A549 (cell line): Measurements from ENCODE around the gene MZT2B. TPM values are rescaled to one million over a fixed set of nuclear protein-coding genes. Genes with fewer than 3 reads are reported as not detected.
A peak's percentile ranks its signal among the peaks of the same experiment; 100 is the strongest.
"Not testable (repeated sequence)": the region's sequence is repeated elsewhere in the genome, so short reads cannot be mapped to it uniquely, and the experiment has no call there.

Source experiments
- ATAC-seq, 2 experiments: fragments of 200-7000 bp in 1 of 2; fragments of >200 bp in 1 of 2; cut with Nextera tagmentation in 1 of 2; cut with Tn5 transposase in 1 of 2; 3 replicates each; pipeline versions ENCODE4 v1.8.0 to v1.9.1; 2018 to 2020; ENCODE audit warnings: mild to moderate bottlenecking in 1 of 2, moderate library complexity in 1 of 2
- CTCF ChIA-PET: fragments of 300-600 bp; sonication (Branson Sonifier 250); formaldehyde crosslinking; extraction: SDS; loops from one replicate; lab custom pipeline; 2021; ENCODE audit warnings: antibody characterized with exemption, inconsistent platforms; lab: Yijun Ruan, JAX
- POLR2A ChIA-PET: fragments of 350-600 bp; formaldehyde crosslinking; extraction: SDS; loops from one replicate; lab custom pipeline; 2021; ENCODE audit warnings: antibody characterized with exemption, inconsistent platforms; lab: Yijun Ruan, JAX
- DNase-seq, 2 experiments: peaks; one replicate each; pipeline versions ENCODE4 v3.0.0 to v3.0.0-alpha.2; 2011 to 2016; ENCODE audit warnings: low read depth in 1 of 2, low spot score in 1 of 2
- FAIRE-seq: peaks from 2 replicates; lab custom pipeline; 2011; peaks lifted over from hg19 to GRCh38; lab: Jason Lieb, UNC
- H3K27ac ChIP-seq, 2 experiments: fragments of >200 bp; sonication (Bioruptor Twin); formaldehyde crosslinking; 3 replicates each; pipeline ENCODE4 v1.5.1; 2016 to 2017
- H3K4me1 ChIP-seq: fragments of >200 bp; sonication (Bioruptor Twin); formaldehyde crosslinking; 3 replicates; pipeline ENCODE4 v1.6.1; 2016
- H3K4me2 ChIP-seq: fragments of >200 bp; sonication (Bioruptor Twin); formaldehyde crosslinking; 3 replicates; pipeline ENCODE4 v1.6.1; 2016
- H3K4me3 ChIP-seq: fragments of >200 bp; sonication (Bioruptor Twin); formaldehyde crosslinking; 3 replicates; pipeline ENCODE4 v1.5.1; 2016
- H3K9me3 ChIP-seq: fragments of >200 bp; sonication (Bioruptor Twin); formaldehyde crosslinking; 3 replicates; pipeline ENCODE4 v1.6.1; 2016
- CBX2 ChIP-seq: fragments of 200-600 bp; sonication (generic); IDR thresholded peaks from 2 replicates; pipeline ENCODE4 v1.6.1; 2016; ENCODE audit warnings: low read depth, mild to moderate bottlenecking, borderline replicate concordance
- CEBPB ChIP-seq, 2 experiments: fragments of >200 bp in 1 of 2; sonication (Bioruptor Twin) in 1 of 2; formaldehyde crosslinking in 1 of 2; IDR thresholded peaks; 2 replicates each; pipeline ENCODE4 v1.6.1; 2012 to 2016
- FOXS1 ChIP-seq: fragments of 250-450 bp; sonication (Bioruptor Pico); IDR thresholded peaks from 2 replicates; pipeline ENCODE4 v1.5.0; 2020; ENCODE audit warnings: mild to moderate bottlenecking, moderate library complexity
- GATA3 ChIP-seq: IDR thresholded peaks from 2 replicates; pipeline ENCODE4 v1.6.1; 2012; ENCODE audit warnings: borderline replicate concordance
- HES2 ChIP-seq: fragments of >200 bp; sonication (Bioruptor Twin); formaldehyde crosslinking; IDR thresholded peaks from 2 replicates; pipeline ENCODE4 v1.6.1; 2016
- HOXB13 ChIP-seq: fragments of 250-450 bp; sonication (Bioruptor Pico); IDR thresholded peaks from 2 replicates; pipeline ENCODE4 v1.5.0; 2020; ENCODE audit warnings: low read depth, mild to moderate bottlenecking, moderate library complexity
- HOXB5 ChIP-seq: fragments of 250-450 bp; sonication (Bioruptor Pico); IDR thresholded peaks from 2 replicates; pipeline ENCODE4 v1.5.0; 2020; ENCODE audit warnings: mild to moderate bottlenecking, moderate library complexity
- PHF8 ChIP-seq: fragments of 200-600 bp; sonication (generic); IDR thresholded peaks from 2 replicates; pipeline ENCODE4 v1.6.1; 2016; ENCODE audit warnings: low read depth, mild to moderate bottlenecking, antibody characterized with exemption, moderate library complexity, borderline replicate concordance
- RARB ChIP-seq: fragments of 250-450 bp; sonication (Bioruptor Pico); IDR thresholded peaks from 2 replicates; pipeline ENCODE4 v1.8.0; 2021; ENCODE audit warnings: mild to moderate bottlenecking, moderate library complexity
- SMC3 ChIP-seq: fragments of >200 bp; sonication (Bioruptor Twin); formaldehyde crosslinking; IDR thresholded peaks from 3 replicates; pipeline ENCODE4 v1.6.1; 2018; ENCODE audit warnings: inconsistent platforms
- SREBF2 ChIP-seq: fragments of 450-650 bp; IDR thresholded peaks from 2 replicates; pipeline ENCODE4 v1.6.1; 2014; ENCODE audit warnings: mild to moderate bottlenecking, moderate library complexity
- WGBS: methylation state at CpG from one replicate; pipeline ENCODE4 v1.1.6; 2017; ENCODE audit errors: missing lambda C conversion rate; 5-methylcytosine and 5-hydroxymethylcytosine counted together
- polyA plus RNA-seq, 4 experiments: library from polyadenylated mRNA; depleted of rRNA in 3 of 4; stranded (reverse); fragments of >200 nt; fragmentation: RNase III in 1 of 4; extraction: RNeasy Plus Mini Kit Qiagen cat#74134 plus additional on column Dnase treatment in 1 of 4; gene quantifications; 2 replicates in 3 of 4; 3 replicates in 1 of 4; pipeline ENCODE4 v1.2.3, GENCODE V29; 2011 to 2017
- TF ChIP-seq, protein P1 (sequence below): fragments of >200 bp; sonication (Bioruptor Twin); formaldehyde crosslinking; IDR thresholded peaks from 3 replicates; pipeline ENCODE4 v1.6.1; 2016
- TF ChIP-seq, protein P2 (sequence below): IDR thresholded peaks from 2 replicates; pipeline ENCODE4 v1.6.1; 2012; ENCODE audit warnings: low read depth, borderline replicate concordance

The MZT2B gene
- polyA plus RNA-seq, 2 of the 4 experiments (the other 2 are of a cell fraction), result 102 to 273 TPM

DNA sequence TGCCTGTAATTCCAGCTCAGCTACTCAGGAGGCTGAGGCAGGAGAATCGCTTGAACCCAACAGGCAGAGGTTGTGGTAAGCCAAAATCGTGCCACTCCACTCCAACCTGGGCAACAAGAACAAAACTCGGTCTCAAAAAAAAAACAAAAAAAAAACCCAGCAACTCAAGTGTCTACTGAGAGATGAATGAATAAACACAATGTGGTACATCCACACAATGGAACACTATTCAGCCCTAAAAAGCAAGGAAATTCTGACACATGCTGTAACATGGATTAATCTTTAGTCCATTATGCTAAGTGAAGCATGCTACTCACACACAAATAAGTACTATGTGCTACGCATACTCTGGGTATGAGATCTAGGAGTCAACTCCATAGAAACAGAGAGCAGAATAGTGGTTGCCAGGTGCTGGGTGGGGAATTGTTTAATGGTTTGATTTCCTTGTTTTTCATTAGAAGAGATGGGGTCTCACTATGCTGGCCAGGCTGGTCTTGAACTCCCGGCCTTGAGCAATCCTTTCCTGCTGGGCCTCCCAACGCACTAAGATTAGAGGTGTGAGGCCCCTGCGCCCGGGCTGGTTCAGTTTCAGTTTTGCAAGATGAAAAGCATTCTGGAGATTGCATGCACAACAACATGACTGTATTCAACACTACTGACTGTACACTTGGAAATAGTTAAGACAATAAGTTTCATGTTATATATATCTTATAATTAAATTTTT, 16.6 kb upstream of the MZT2B start:
- no peak overlapping the region for H3K27ac ChIP-seq
- no peak overlapping the region for H3K4me3 ChIP-seq
- 95% methylated on average over 8 of the region's 8 CpGs for WGBS
- POLR2A ChIA-PET, result interaction anchor here (0.7 kb wide), 1 partner anchor 16 kb away, joined by 5 read pairs; the partner anchor contains the start of gene SMPD4
- TF ChIP-seq FOXS1 (no peak), SMC3 (no peak), CBX2 (no peak), PHF8 (no peak), HES2 (no peak), SREBF2 (no peak), HOXB13 (CRISPR knock-in tag) (no peak)
- TF ChIP-seq, protein P1, sequence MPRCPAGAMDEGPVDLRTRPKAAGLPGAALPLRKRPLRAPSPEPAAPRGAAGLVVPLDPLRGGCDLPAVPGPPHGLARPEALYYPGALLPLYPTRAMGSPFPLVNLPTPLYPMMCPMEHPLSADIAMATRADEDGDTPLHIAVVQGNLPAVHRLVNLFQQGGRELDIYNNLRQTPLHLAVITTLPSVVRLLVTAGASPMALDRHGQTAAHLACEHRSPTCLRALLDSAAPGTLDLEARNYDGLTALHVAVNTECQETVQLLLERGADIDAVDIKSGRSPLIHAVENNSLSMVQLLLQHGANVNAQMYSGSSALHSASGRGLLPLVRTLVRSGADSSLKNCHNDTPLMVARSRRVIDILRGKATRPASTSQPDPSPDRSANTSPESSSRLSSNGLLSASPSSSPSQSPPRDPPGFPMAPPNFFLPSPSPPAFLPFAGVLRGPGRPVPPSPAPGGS, result no peak
- TF ChIP-seq, protein P2, sequence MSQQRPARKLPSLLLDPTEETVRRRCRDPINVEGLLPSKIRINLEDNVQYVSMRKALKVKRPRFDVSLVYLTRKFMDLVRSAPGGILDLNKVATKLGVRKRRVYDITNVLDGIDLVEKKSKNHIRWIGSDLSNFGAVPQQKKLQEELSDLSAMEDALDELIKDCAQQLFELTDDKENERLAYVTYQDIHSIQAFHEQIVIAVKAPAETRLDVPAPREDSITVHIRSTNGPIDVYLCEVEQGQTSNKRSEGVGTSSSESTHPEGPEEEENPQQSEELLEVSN, result no peak
- CTCF ChIA-PET, result interaction anchor here (0.8 kb wide), 1 partner anchor 167 kb away, joined by 3 read pairs; no protein-coding TSS in a partner anchor
- H3K4me1 ChIP-seq, result no peaks in the 10 kb centered on the region
- H3K9me3 ChIP-seq, result no peaks in the 10 kb centered on the region
- no peak for DNase-seq
- ATAC-seq, result no peak
- no peak overlapping the region for H3K4me2 ChIP-seq
- no peak for FAIRE-seq

- CTCF ChIA-PET, result interaction anchor here (1.0 to 1.6 kb wide), 2 partner anchors 15 to 166 kb away, joined by 3 to 4 read pairs; partner anchors contain the start of gene SMPD4
- FAIRE-seq, H3K9me3 ChIP-seq, H3K4me2 ChIP-seq, H3K4me3 ChIP-seq, ATAC-seq, H3K27ac ChIP-seq, POLR2A ChIA-PET, DNase-seq, H3K4me1 ChIP-seq: not testable (repeated sequence)
- WGBS, result 89% methylated on average over 3 of the region's 3 CpGs
Measured at GRCh38 chr2:130166611-130167010, 15.5 kb upstream of the MZT2B start.

DNA sequence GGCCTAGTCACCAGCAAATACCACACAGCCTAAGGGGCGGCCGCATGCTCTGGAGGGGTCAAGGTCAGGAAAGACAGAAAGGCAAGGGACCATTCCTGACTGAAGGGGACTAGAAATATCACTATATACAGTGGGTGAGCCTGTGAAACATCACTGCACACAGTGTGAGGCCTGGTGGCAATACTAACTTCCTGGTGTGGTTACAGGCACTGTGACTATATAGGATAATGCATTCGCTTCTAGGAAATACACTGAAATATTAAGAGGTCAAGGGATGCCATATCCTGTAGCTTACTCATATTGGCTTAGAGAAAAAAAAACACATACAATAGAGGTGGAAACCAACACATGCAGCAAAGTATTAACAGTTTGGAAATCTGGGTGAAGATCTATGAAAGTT, 12.9 kb upstream of the MZT2B start:
- CTCF ChIA-PET, FAIRE-seq: not testable (repeated sequence)
- WGBS, result 95% methylated on average over 3 of the region's 3 CpGs

DNA sequence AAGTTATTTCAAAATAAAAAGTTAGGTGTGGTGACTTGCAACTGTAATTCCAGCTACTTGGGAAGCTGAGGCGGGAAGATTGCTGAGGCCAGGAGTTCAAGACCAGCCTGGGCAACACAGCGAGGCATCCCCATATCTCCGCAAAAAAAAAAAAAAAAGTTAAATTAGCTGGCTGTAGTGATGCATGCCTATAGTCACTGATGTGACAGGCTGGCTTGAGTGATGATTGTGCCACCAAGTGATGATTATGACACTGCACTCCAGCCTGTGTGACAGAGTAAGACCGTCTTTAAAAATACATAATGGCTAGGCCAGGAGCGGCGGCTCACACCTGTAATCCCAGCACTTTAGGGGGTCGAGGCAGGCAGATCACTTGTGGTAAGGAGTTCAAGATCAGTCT, 12.2 kb upstream of the MZT2B start:
- no peaks in the 10 kb centered on the region for H3K9me3 ChIP-seq
- FAIRE-seq (no peak), DNase-seq (no peak), ATAC-seq (no peak)
- no peaks in the 10 kb centered on the region for H3K4me1 ChIP-seq
- no peak overlapping the region for H3K4me2 ChIP-seq
- POLR2A ChIA-PET, result no interaction called here
- CTCF ChIA-PET, result interaction anchor here (1.3 kb wide), 1 partner anchor 162 kb away, joined by 3 read pairs; no protein-coding TSS in a partner anchor
- TF ChIP-seq HOXB5 (no peak), RARB (CRISPR knock-in tag) (no peak), GATA3 (no peak), CEBPB (IDR thresholded peaks at IDR 0.05) (no peak)
- no peak overlapping the region for H3K4me3 ChIP-seq
- H3K27ac ChIP-seq, result no peak overlapping the region
- WGBS, result 94% methylated on average over 7 of the region's 7 CpGs

More for the DNA sequence above, 12.9 kb upstream of the MZT2B start:
- H3K9me3 ChIP-seq, H3K4me2 ChIP-seq, ATAC-seq, H3K4me3 ChIP-seq, H3K27ac ChIP-seq, DNase-seq, H3K4me1 ChIP-seq: not testable (repeated sequence)
- POLR2A ChIA-PET, result interaction anchor here (0.8 kb wide), 1 partner anchor 163 kb away, joined by 9 read pairs; no protein-coding TSS in a partner anchor

DNA sequence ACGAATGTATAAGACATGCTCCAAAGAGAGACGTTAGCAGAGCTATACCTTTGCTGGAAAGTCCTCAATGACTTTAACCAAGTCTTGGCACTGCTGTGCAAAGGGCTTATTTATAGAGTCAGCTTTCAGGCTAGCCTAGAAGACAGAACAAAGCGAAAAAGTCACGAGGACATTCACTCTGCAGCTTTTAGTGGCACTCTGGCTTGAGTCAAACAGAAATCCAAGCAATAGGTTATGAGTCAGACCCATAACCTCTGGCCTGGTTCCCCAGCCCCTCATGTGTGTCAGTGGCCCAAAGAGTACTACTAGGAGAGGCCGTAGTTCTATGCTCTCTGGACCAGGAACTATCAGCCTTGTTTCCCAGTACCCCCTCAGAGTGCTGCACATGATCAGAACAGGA, 7.2 kb upstream of the MZT2B start:
- H3K4me1 ChIP-seq, POLR2A ChIA-PET, H3K27ac ChIP-seq, ATAC-seq, FAIRE-seq, H3K4me3 ChIP-seq, DNase-seq, H3K4me2 ChIP-seq, H3K9me3 ChIP-seq: not testable (repeated sequence)
- WGBS, result 88% methylated on average over 5 of the region's 5 CpGs
- CTCF ChIA-PET, result interaction anchor here (0.7 kb wide), 1 partner anchor 17 kb away, joined by 3 read pairs; no protein-coding TSS in a partner anchor

GRCh38 chr2:130180404-130181324, 1.4 kb upstream of the MZT2B start:
- ATAC-seq, H3K9me3 ChIP-seq, H3K4me1 ChIP-seq, DNase-seq, FAIRE-seq: not testable (repeated sequence)
- Histone ChIP-seq H3K4me2 (peak overlapping the region; percentile 95), H3K4me3 (peak overlapping the region; percentile 99), H3K27ac (peak overlapping the region; percentile 93 to 99)
- WGBS, result 14% methylated on average over 30 of the region's 38 CpGs
- CTCF ChIA-PET, result interaction anchor here (0.6 to 6.0 kb wide), 11 partner anchors 10 to 162 kb away, joined by 3 to 96 read pairs (median 6); partner anchors contain the start of gene IMP4
- POLR2A ChIA-PET, result interaction anchor here (0.6 to 2.1 kb wide), 6 partner anchors 15 to 162 kb away, joined by 3 to 24 read pairs (median 5); partner anchors contain the start of gene IMP4
